ENCODE measurements around the gene ARFGAP3. TPM values are rescaled to one million over a fixed set of nuclear protein-coding genes. Genes with fewer than 3 reads are reported as not detected.
A peak's percentile ranks its signal among the peaks of the same experiment; 100 is the strongest.

Gene ARFGAP3
- total RNA-seq, 1 donor from 2014 or later: 80.8 TPM

- Mint-ChIP-seq H3K9me3 (ENCODE audit: low read depth) (no peaks in the 10 kb centered on the region), H3K4me1 (ENCODE audit: low read depth) (peaks cover 5% of the 10 kb centered on the region), H3K27me3 (ENCODE audit: low read depth) (no peaks in the 10 kb centered on the region), H3K27ac (ENCODE audit: unreplicated experiment) (no peak overlapping the region), H3K36me3 (ENCODE audit: low read depth) (peaks cover 13% of the 10 kb centered on the region), H3K4me3 (ENCODE audit: unreplicated experiment) (no peak overlapping the region)
- DNase-seq (ENCODE audit: low spot score): peak; percentile 77
- TF ChIP-seq CTCF (IDR thresholded peaks at IDR 0.05): no peak
Measured at GRCh38 chr22:42791721-42792452, 65.2 kb downstream of the ARFGAP3 start.

- H3K9me3 Mint-ChIP-seq (ENCODE audit: low read depth): no peaks in the 10 kb centered on the region
- H3K27me3 Mint-ChIP-seq (ENCODE audit: low read depth): no peaks in the 10 kb centered on the region
- peaks cover 20% of the 10 kb centered on the region for H3K4me1 Mint-ChIP-seq (ENCODE audit: low read depth)
- no peaks in the 10 kb centered on the region for H3K36me3 Mint-ChIP-seq (ENCODE audit: low read depth)
- no peak for DNase-seq (ENCODE audit: low spot score)
- TF ChIP-seq CTCF (IDR thresholded peaks at IDR 0.05): no peak
- no peak overlapping the region for H3K4me3 Mint-ChIP-seq (ENCODE audit: unreplicated experiment)
- no peak overlapping the region for H3K27ac Mint-ChIP-seq (ENCODE audit: unreplicated experiment)
Measured at GRCh38 chr22:42788466-42788865, 68.6 kb downstream of the ARFGAP3 start.

GRCh38 chr22:42788021-42788420 lies 69.1 kb downstream of the ARFGAP3 start:
- Mint-ChIP-seq H3K27ac (ENCODE audit: unreplicated experiment) (peak overlapping the region; percentile 12), H3K4me1 (ENCODE audit: low read depth) (peaks cover 20% of the 10 kb centered on the region), H3K9me3 (ENCODE audit: low read depth) (no peaks in the 10 kb centered on the region), H3K4me3 (ENCODE audit: unreplicated experiment) (no peak overlapping the region), H3K27me3 (ENCODE audit: low read depth) (no peaks in the 10 kb centered on the region), H3K36me3 (ENCODE audit: low read depth) (no peaks in the 10 kb centered on the region)
- no peak for DNase-seq (ENCODE audit: low spot score)
- no peak for TF ChIP-seq CTCF (IDR thresholded peaks at IDR 0.05)

- Mint-ChIP-seq H3K27ac (ENCODE audit: unreplicated experiment) (no peak overlapping the region), H3K36me3 (ENCODE audit: low read depth) (no peaks in the 10 kb centered on the region)
Measured at GRCh38 chr22:42787357-42787736, 69.7 kb downstream of the ARFGAP3 start.

More at GRCh38 chr22:42787357-42787736, 69.7 kb downstream of the ARFGAP3 start:
- Mint-ChIP-seq H3K4me1 (ENCODE audit: low read depth) (peaks cover 20% of the 10 kb centered on the region), H3K4me3 (ENCODE audit: unreplicated experiment) (no peak overlapping the region), H3K27me3 (ENCODE audit: low read depth) (no peaks in the 10 kb centered on the region), H3K9me3 (ENCODE audit: low read depth) (no peaks in the 10 kb centered on the region)
- TF ChIP-seq CTCF (IDR thresholded peaks at IDR 0.05): no peak
- DNase-seq (ENCODE audit: low spot score): no peak
